Progenitor cell of endocrine pancreas (in vitro differentiated cells): ENCODE results near the gene RPRD1A. TPM values are rescaled to one million over a fixed set of nuclear protein-coding genes. Genes with fewer than 3 reads are reported as not detected.
"Not testable (repeated sequence)": the region's sequence is repeated elsewhere in the genome, so short reads cannot be mapped to it uniquely, and the experiment has no call there.

ENCODE experiments used
- DNase-seq: peaks from one replicate; pipeline ENCODE4 v3.0.0; 2021; ENCODE audit warnings: low spot score; ENCODE audit not compliant: unreplicated experiment
- H3K27ac Mint-ChIP-seq: 2 replicates; pipeline ENCODE4 v1.8.0; 2021; ENCODE audit warnings: mild to moderate bottlenecking, moderate library complexity, mixed read lengths
- H3K27me3 Mint-ChIP-seq: 2 replicates; pipeline ENCODE4 v1.8.0; 2021; ENCODE audit warnings: mixed read lengths
- H3K36me3 Mint-ChIP-seq: 2 replicates; pipeline ENCODE4 v1.8.0; 2022; ENCODE audit warnings: mixed read lengths; ENCODE audit not compliant: insufficient read depth
- H3K4me1 Mint-ChIP-seq: 2 replicates; pipeline ENCODE4 v1.8.0; 2021; ENCODE audit warnings: low read depth, mixed read lengths
- H3K4me3 Mint-ChIP-seq: 2 replicates; pipeline ENCODE4 v1.8.0; 2021; ENCODE audit warnings: low read depth, mild to moderate bottlenecking, moderate library complexity, mixed read lengths
- H3K9me3 Mint-ChIP-seq: 2 replicates; pipeline ENCODE4 v1.8.0; 2021; ENCODE audit warnings: low read depth, mixed read lengths
- CTCF ChIP-seq: fragments of 200-600 bp; sonication (generic); IDR thresholded peaks from one replicate; pipeline ENCODE4 v1.5.0; 2021; ENCODE audit warnings: antibody characterized with exemption, mild to moderate bottlenecking; ENCODE audit not compliant: unreplicated experiment
- total RNA-seq: library from RNA; stranded (reverse); gene quantifications from 2 replicates; pipeline ENCODE4 v1.2.1, GENCODE V29; 2021

The RPRD1A gene
- total RNA-seq, 1 donor from 2014 or later = 72.4 TPM

- Mint-ChIP-seq H3K27ac (no peak overlapping the region), H3K9me3 (no peaks in the 10 kb centered on the region), H3K4me3 (no peak overlapping the region), H3K4me1 (peaks cover 11% of the 10 kb centered on the region), H3K27me3 (no peaks in the 10 kb centered on the region), H3K36me3 (no peaks in the 10 kb centered on the region)
- no peak for DNase-seq
- TF ChIP-seq CTCF = no peak
Observed at GRCh38 chr18:35969676-35970075, 97.7 kb downstream of the RPRD1A start.

GRCh38 chr18:35968278-35968880, 99.0 kb downstream of the RPRD1A start:
- Mint-ChIP-seq H3K9me3 (no peaks in the 10 kb centered on the region), H3K4me3 (no peak overlapping the region), H3K27me3 (no peaks in the 10 kb centered on the region), H3K4me1 (peaks cover 5% of the 10 kb centered on the region), H3K36me3 (no peaks in the 10 kb centered on the region), H3K27ac (no peak overlapping the region)
- no peak for TF ChIP-seq CTCF
- DNase-seq = no peak

GRCh38 chr18:35967866-35968265, 99.5 kb downstream of the RPRD1A start:
- not testable (repeated sequence) for H3K36me3 Mint-ChIP-seq, H3K4me1 Mint-ChIP-seq, DNase-seq, H3K4me3 Mint-ChIP-seq, H3K27ac Mint-ChIP-seq, H3K27me3 Mint-ChIP-seq, H3K9me3 Mint-ChIP-seq

- peaks cover 5% of the 10 kb centered on the region for H3K9me3 Mint-ChIP-seq
- H3K27ac Mint-ChIP-seq = no peak overlapping the region
- no peaks in the 10 kb centered on the region for H3K4me1 Mint-ChIP-seq
- no peaks in the 10 kb centered on the region for H3K27me3 Mint-ChIP-seq
- DNase-seq = no peak
- H3K36me3 Mint-ChIP-seq = no peaks in the 10 kb centered on the region
- no peak for TF ChIP-seq CTCF
- H3K4me3 Mint-ChIP-seq = no peak overlapping the region
Observed at GRCh38 chr18:35964319-35964718, 103.0 kb downstream of the RPRD1A start.

- no peak overlapping the region for H3K27ac Mint-ChIP-seq
- no peak for TF ChIP-seq CTCF
Observed at GRCh38 chr18:35962320-35962719, 105.0 kb downstream of the RPRD1A start.

GRCh38 chr18:35956226-35956625, 111.1 kb downstream of the RPRD1A start:
- Mint-ChIP-seq H3K9me3 (peaks cover 12% of the 10 kb centered on the region), H3K36me3 (no peaks in the 10 kb centered on the region), H3K4me1 (no peaks in the 10 kb centered on the region), H3K27ac (no peak overlapping the region), H3K4me3 (no peak overlapping the region), H3K27me3 (peaks cover 4% of the 10 kb centered on the region)
- TF ChIP-seq CTCF = no peak
- DNase-seq = no peak

More at GRCh38 chr18:35962320-35962719, 105.0 kb downstream of the RPRD1A start:
- Mint-ChIP-seq H3K36me3 (no peaks in the 10 kb centered on the region), H3K4me1 (no peaks in the 10 kb centered on the region), H3K4me3 (no peak overlapping the region), H3K27me3 (no peaks in the 10 kb centered on the region), H3K9me3 (peaks cover 10% of the 10 kb centered on the region)
- no peak for DNase-seq
